OCI-LY7 (cell line): ENCODE results near the gene SETD3. TPM values are rescaled to one million over a fixed set of nuclear protein-coding genes. Genes with fewer than 3 reads are reported as not detected.

Experiments
- BruUV-seq: library from RNA; stranded (reverse); fragments of 400-500 nt; replicated peaks from 2 replicates; lab custom pipeline; 2021; lab: Mats Ljungman, UMichigan
- CTCF ChIA-PET: fragments of 300-600 bp; sonication (Branson Sonifier 250); formaldehyde crosslinking; loops from one replicate; lab custom pipeline; 2022; ENCODE audit warnings: antibody characterized with exemption; ENCODE audit not compliant: unreplicated experiment; lab: Charles Lee
- POLR2A ChIA-PET: fragments of 300-600 bp; sonication (Branson Sonifier 250); formaldehyde crosslinking; loops from one replicate; lab custom pipeline; 2022; ENCODE audit warnings: antibody characterized with exemption; lab: Charles Lee
- DNase-seq: peaks from one replicate; pipeline ENCODE4 v3.0.0-alpha.2; 2015; ENCODE audit warnings: low spot score
- H2AFZ ChIP-seq: fragments of 200-600 bp; sonication (generic), shearing (Covaris generic); 2 replicates; pipeline ENCODE4 v1.6.1; 2014; ENCODE audit warnings: mild to moderate bottlenecking, antibody characterized with exemption, low read length, moderate library complexity
- H3K27ac ChIP-seq: fragments of 200-600 bp; sonication (generic); 2 replicates; pipeline ENCODE4 v1.5.1; 2014; ENCODE audit warnings: mixed run types, low read depth, mild to moderate bottlenecking, moderate library complexity, low read length, inconsistent platforms; ENCODE audit not compliant: poor library complexity, severe bottlenecking
- H3K36me3 ChIP-seq: fragments of 200-600 bp; sonication (generic); 2 replicates; pipeline ENCODE4 v1.6.1; 2014; ENCODE audit warnings: mild to moderate bottlenecking, antibody characterized with exemption, low read length, moderate library complexity, mixed read lengths; ENCODE audit not compliant: insufficient read depth
- H3K4me1 ChIP-seq: fragments of 200-600 bp; sonication (generic); 2 replicates; pipeline ENCODE4 v1.5.1; 2014; ENCODE audit warnings: mild to moderate bottlenecking, low read length; ENCODE audit not compliant: insufficient read depth, poor library complexity, severe bottlenecking
- H3K4me2 ChIP-seq: fragments of 200-600 bp; sonication (generic); 2 replicates; pipeline ENCODE4 v1.6.1; 2014; ENCODE audit warnings: mild to moderate bottlenecking, low read length
- H3K4me3 ChIP-seq: fragments of 200-600 bp; sonication (generic); 2 replicates; pipeline ENCODE4 v1.5.1; 2014; ENCODE audit warnings: mild to moderate bottlenecking, low read depth, low read length; ENCODE audit not compliant: poor library complexity, severe bottlenecking
- H3K79me2 ChIP-seq: fragments of 200-600 bp; sonication (generic); 2 replicates; pipeline ENCODE4 v1.6.1; 2016; ENCODE audit warnings: low read depth, mild to moderate bottlenecking, low read length, moderate library complexity, mixed read lengths; ENCODE audit not compliant: insufficient read depth
- H3K9me2 ChIP-seq: fragments of 200-600 bp; sonication (generic); 2 replicates; pipeline ENCODE4 v1.6.1; 2016; ENCODE audit warnings: mild to moderate bottlenecking, low read length, mixed read lengths; ENCODE audit not compliant: insufficient read depth
- H3K9me3 ChIP-seq: fragments of 200-600 bp; sonication (generic); 2 replicates; pipeline ENCODE4 v1.6.1; 2014; ENCODE audit warnings: mild to moderate bottlenecking, mixed run types, low read length, mixed read lengths
- H4K20me1 ChIP-seq: fragments of 200-600 bp; sonication (generic); 2 replicates; pipeline ENCODE4 v1.6.1; 2014; ENCODE audit warnings: mild to moderate bottlenecking, antibody characterized with exemption, low read length, moderate library complexity, mixed read lengths; ENCODE audit not compliant: insufficient read depth
- EZH2phosphoT487 ChIP-seq: fragments of 200-600 bp; sonication (generic); IDR thresholded peaks from 2 replicates; pipeline ENCODE4 v1.6.1; 2018; ENCODE audit warnings: low read depth, borderline replicate concordance, mild to moderate bottlenecking, mixed run types, antibody characterized with exemption, low read length, moderate library complexity, mixed read lengths
- intact Hi-C: fragments of 100-400 bp; cut with micrococcal nuclease; formaldehyde crosslinking; loops from one replicate; pipeline ENCODE4 v1.10.0; 2022; ENCODE audit not compliant: unreplicated experiment
- total RNA-seq, 2 experiments: library from RNA; depleted of rRNA in 1 of 2; stranded (reverse); fragments of >200 nt in 1 of 2; shearing (Covaris generic) in 1 of 2; gene quantifications; 2 replicates each; pipeline ENCODE4 v1.2.3, GENCODE V29; 2014 to 2022
- TF ChIP-seq, protein P1 (sequence below): fragments of 200-600 bp; sonication (generic); conservative IDR thresholded peaks from 2 replicates; pipeline ENCODE4 v1.5.1; 2014; ENCODE audit warnings: mild to moderate bottlenecking, antibody characterized with exemption, low read length, moderate library complexity, mixed read lengths

SETD3 gene
- total RNA-seq, 2 experiments from 2014 or later = 42.4 to 65.5 TPM

DNA sequence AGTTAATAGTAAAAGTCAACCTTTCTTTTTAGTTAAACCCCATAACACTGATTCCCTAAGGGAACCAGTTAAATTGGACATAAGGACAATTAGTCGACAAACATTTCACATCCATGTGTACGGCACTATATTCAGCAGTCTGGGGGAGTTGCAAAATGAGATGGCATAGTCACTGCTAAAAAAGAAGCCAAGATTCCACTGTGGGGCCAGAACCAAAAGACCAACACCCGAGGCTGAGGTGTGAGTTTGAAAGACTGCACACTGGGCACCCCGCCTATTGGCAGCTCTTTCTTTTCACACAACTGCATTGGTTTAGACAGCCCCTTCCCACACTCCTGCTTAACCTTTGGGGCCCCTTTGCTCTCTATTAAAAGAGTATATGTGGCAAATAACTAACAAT is 16.7 kb downstream of the SETD3 start:
- TF ChIP-seq, protein P1, sequence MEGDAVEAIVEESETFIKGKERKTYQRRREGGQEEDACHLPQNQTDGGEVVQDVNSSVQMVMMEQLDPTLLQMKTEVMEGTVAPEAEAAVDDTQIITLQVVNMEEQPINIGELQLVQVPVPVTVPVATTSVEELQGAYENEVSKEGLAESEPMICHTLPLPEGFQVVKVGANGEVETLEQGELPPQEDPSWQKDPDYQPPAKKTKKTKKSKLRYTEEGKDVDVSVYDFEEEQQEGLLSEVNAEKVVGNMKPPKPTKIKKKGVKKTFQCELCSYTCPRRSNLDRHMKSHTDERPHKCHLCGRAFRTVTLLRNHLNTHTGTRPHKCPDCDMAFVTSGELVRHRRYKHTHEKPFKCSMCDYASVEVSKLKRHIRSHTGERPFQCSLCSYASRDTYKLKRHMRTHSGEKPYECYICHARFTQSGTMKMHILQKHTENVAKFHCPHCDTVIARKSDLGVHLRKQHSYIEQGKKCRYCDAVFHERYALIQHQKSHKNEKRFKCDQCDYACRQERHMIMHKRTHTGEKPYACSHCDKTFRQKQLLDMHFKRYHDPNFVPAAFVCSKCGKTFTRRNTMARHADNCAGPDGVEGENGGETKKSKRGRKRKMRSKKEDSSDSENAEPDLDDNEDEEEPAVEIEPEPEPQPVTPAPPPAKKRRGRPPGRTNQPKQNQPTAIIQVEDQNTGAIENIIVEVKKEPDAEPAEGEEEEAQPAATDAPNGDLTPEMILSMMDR = no peak
- TF ChIP-seq EZH2phosphoT487 = no peak
- Histone ChIP-seq H4K20me1 (peaks cover 5% of the 10 kb centered on the region; the same call in 1 of the 2 replicates), H3K4me2 (no peak overlapping the region), H3K9me3 (no peaks in the 10 kb centered on the region), H3K4me3 (no peak overlapping the region), H2AFZ (no peak overlapping the region), H3K36me3 (peaks cover 60% of the 10 kb centered on the region; the same call in 1 of the 2 replicates), H3K27ac (no peak overlapping the region), H3K79me2 (peaks cover 9% of the 10 kb centered on the region), H3K4me1 (no peaks in the 10 kb centered on the region), H3K9me2 (no peaks in the 10 kb centered on the region)
- no TSS peak for BruUV-seq
- DNase-seq = no peak
- CTCF ChIA-PET = no interaction called here
- POLR2A ChIA-PET = no interaction called here
- intact Hi-C loops = no loop called here

DNA sequence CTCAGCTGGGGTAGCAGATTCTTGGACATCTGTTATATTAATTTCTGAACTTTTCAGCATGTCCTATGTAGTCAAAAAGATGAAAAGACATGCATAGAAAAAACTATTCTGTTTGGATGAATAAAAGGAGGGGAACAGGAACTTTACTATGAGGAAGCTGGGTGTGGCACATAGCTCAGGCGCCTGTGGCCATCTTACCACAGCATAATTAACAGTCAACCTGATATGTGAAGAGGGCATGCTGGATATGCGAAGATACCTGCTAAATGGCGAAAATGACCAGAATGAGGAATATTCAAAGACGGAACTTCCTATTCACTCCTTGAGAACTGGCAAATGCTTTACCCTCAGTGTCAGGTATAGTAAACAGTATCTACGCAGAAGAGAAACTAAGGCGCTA is 18.4 kb downstream of the SETD3 start:
- TF ChIP-seq EZH2phosphoT487 = no peak
- TF ChIP-seq, protein P1 = no peak
- no TSS peak for BruUV-seq
- ChIA-PET CTCF (interaction anchor here (0.5 kb wide), 1 partner anchor 225 kb away, joined by 4 read pairs; no protein-coding TSS in a partner anchor), POLR2A (interaction anchor here (0.7 to 1.6 kb wide), 2 partner anchors 9 to 32 kb away, joined by 3 to 5 read pairs; no protein-coding TSS in a partner anchor)
- no peaks in the 10 kb centered on the region for H3K79me2 ChIP-seq
- no peaks in the 10 kb centered on the region for H3K9me3 ChIP-seq
- no peaks in the 10 kb centered on the region for H3K9me2 ChIP-seq
- no peak overlapping the region for H2AFZ ChIP-seq
- no peak overlapping the region for H3K4me3 ChIP-seq
- H3K4me2 ChIP-seq = no peak overlapping the region
- H3K36me3 ChIP-seq = peaks cover 75% of the 10 kb centered on the region
- DNase-seq = no peak
- H3K4me1 ChIP-seq = no peaks in the 10 kb centered on the region
- H3K27ac ChIP-seq = no peak overlapping the region
- intact Hi-C loops = no loop called here
- no peaks in the 10 kb centered on the region for H4K20me1 ChIP-seq

DNA sequence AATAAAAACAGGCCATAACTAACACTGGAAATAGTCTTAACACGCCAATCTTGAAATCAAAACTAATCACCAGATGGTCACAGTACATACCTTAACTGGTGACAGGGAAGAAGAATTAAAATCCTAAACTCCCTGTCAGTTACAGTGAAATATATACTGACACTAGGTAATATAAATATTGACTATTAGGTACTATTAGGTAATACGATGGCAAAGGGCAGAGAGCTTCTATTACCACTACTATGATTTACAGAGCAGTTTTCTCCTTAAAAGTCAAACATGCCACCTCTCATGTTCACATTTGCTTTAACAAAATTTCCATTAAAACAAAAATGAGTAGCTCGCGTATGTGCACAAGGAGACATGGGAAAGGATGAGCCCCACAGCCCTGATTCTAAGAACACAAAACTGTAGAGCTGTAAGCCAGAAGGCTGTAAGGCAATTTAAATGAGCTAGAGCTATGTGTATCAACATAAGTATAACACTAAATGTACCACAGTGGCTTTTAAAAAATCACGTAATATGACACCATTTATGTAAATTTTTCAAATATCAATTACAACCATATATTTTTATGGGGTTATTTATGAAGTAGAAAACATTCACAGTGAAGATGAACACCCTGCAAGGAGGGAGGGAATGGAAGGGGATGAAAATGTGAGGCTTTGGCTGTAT is 19.1 kb downstream of the SETD3 start:
- Histone ChIP-seq H3K27ac (no peak overlapping the region), H3K9me2 (no peaks in the 10 kb centered on the region), H3K4me1 (no peaks in the 10 kb centered on the region), H3K4me2 (no peak overlapping the region), H3K9me3 (no peaks in the 10 kb centered on the region), H3K36me3 (peaks cover 82% of the 10 kb centered on the region), H3K79me2 (no peaks in the 10 kb centered on the region), H4K20me1 (no peaks in the 10 kb centered on the region), H2AFZ (no peak overlapping the region), H3K4me3 (no peak overlapping the region)
- no peak for TF ChIP-seq EZH2phosphoT487
- TF ChIP-seq, protein P1 = no peak
- POLR2A ChIA-PET = interaction anchor here (0.7 to 1.6 kb wide), 3 partner anchors 10 to 33 kb away, joined by 3 to 5 read pairs (median 3); no protein-coding TSS in a partner anchor
- CTCF ChIA-PET = interaction anchor here (0.5 kb wide), 2 partner anchors 143 to 504 kb away, joined by 3 to 4 read pairs; no protein-coding TSS in a partner anchor
- intact Hi-C loops = no loop called here
- no peak for DNase-seq
- BruUV-seq = no TSS peak
